Bronchial epithelial cell (primary cell): ENCODE measurements around the gene S1PR3. TPM values are rescaled to one million over a fixed set of nuclear protein-coding genes. Genes with fewer than 3 reads are reported as not detected.

Source experiments
- DNase-seq: peaks from one replicate; pipeline ENCODE4 v3.0.0-alpha.2; 2010; ENCODE audit warnings: low read depth
- FAIRE-seq: peaks from 2 replicates; lab custom pipeline; 2011; peaks lifted over from hg19 to GRCh38; lab: Jason Lieb, UNC
- H3K27me3 ChIP-seq: 2 replicates; pipeline ENCODE4 v1.5.1; 2011; ENCODE audit warnings: low read length; ENCODE audit not compliant: control insufficient read depth, insufficient read depth
- H3K36me3 ChIP-seq: 2 replicates; pipeline ENCODE4 v1.5.1; 2011; ENCODE audit warnings: low read length; ENCODE audit not compliant: control insufficient read depth, insufficient read depth
- H3K4me3 ChIP-seq: 2 replicates; pipeline ENCODE4 v1.5.1; 2011; ENCODE audit warnings: mild to moderate bottlenecking, low read depth, low read length, control low read depth
- CTCF ChIP-seq: IDR thresholded peaks from 2 replicates; pipeline ENCODE4 v1.5.1; 2011; ENCODE audit warnings: mild to moderate bottlenecking, moderate library complexity, low read length, control low read depth, inconsistent platforms; ENCODE audit not compliant: insufficient read depth, severe bottlenecking
- total RNA-seq: library from RNA; depleted of rRNA; stranded (reverse); fragments of >200 nt; gene quantifications from 2 replicates; pipeline ENCODE4 v1.2.1, GENCODE V29; 2014

Gene S1PR3
- total RNA-seq, 1 donor from 2014 or later, result 0.79 TPM

DNA sequence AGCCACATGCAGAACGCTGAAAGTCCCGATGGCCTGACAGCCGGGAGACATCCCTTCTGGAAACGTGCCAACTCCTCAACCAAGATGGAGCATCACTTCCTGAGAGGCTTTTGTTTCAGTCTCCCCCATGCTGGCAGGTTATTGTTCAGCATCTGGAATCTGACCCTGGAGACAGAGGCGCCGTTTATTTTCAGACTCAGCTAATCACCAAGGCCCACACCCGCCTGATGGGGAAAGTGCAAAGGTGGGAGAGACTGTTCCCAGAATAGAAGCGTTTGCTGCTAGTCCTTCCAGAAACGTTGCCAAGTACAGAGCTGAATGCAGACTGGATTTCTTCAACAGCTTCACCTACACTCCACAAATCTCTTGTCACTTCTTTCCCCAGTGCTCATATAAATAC lies 41.8 kb upstream of the S1PR3 start:
- no peaks in the 10 kb centered on the region for H3K27me3 ChIP-seq
- H3K4me3 ChIP-seq, result no peak overlapping the region
- DNase-seq (no peak), FAIRE-seq (no peak)
- H3K36me3 ChIP-seq, result no peaks in the 10 kb centered on the region
- TF ChIP-seq CTCF, result no peak

- no peak overlapping the region for H3K4me3 ChIP-seq
- FAIRE-seq (no peak), DNase-seq (peak; percentile 79)
- no peak for TF ChIP-seq CTCF
- H3K36me3 ChIP-seq, result no peaks in the 10 kb centered on the region
- H3K27me3 ChIP-seq, result no peaks in the 10 kb centered on the region
These were observed 41.3 kb upstream of the S1PR3 start for GRCh38 chr9:88949961-88950340.

DNA sequence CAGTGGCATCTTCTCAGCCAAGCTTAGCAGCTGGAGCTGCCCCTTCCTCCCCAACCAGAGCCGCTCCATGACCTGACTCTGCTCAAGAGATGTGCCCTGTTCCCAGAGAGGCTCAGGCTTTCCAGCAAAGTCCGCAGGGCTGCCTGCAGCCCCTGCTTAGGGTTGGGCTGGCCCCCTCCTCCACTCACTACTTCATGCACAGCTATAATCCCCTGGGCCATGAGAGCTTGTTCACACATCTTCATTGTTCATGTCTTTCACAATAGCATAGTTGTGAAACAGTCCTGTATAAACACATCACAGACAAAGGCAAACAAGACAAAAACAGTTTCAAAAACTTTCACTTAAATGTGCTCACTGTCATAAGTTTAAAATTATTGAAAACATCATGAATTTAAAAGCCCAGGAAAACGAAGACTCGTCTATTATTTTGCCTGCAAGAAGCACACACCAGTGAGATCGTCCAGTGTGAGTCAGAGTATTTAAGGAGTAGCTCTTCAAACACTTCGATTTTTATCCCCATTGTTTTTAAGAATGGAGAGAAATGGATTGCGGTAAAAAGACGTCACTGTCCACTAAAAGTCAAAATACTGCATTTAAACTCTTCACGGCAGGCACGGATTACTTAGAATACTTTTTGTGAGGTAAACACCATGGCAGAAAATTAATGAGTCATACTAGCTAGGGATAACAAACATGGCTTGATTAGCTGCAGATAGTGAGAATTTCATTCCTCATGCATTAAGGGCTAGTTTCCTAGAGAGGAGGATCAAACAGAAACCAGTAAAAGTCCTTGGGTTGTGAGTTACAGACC lies 40.7 kb upstream of the S1PR3 start:
- FAIRE-seq, result no peak

DNA sequence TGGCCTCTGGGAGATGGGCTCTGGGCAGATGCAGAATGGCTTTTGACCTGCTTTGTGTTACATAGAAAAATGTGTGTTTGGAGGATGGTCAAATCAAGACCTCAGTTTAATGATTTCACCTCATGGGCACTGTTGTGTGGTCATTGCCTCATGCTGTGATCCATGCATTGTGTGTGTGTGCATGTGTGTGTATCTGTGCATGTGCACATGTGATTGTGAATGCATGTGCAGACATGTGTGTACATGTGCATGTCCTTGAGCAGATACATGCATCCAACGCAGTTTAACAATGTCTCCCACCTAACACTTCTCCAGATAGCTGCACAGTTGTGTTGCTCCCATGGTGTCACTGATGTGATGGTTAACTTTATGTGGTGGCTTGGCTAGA lies 40.1 kb upstream of the S1PR3 start:
- Histone ChIP-seq H3K27me3 (no peaks in the 10 kb centered on the region), H3K36me3 (no peaks in the 10 kb centered on the region), H3K4me3 (no peak overlapping the region)
- FAIRE-seq (peak; percentile 62), DNase-seq (no peak)
- TF ChIP-seq CTCF, result no peak

More for the DNA sequence above, 40.7 kb upstream of the S1PR3 start:
- no peaks in the 10 kb centered on the region for H3K36me3 ChIP-seq
- no peak for TF ChIP-seq CTCF
- no peaks in the 10 kb centered on the region for H3K27me3 ChIP-seq
- no peak overlapping the region for H3K4me3 ChIP-seq
- DNase-seq, result peak; percentile 87

- Histone ChIP-seq H3K4me3 (no peak overlapping the region), H3K36me3 (no peaks in the 10 kb centered on the region), H3K27me3 (no peaks in the 10 kb centered on the region)
- DNase-seq (no peak), FAIRE-seq (no peak)
- no peak for TF ChIP-seq CTCF
These were observed 39.1 kb upstream of the S1PR3 start for GRCh38 chr9:88952086-88952615.
